ENCODE data around the gene SFXN3. TPM values are rescaled to one million over a fixed set of nuclear protein-coding genes. Genes with fewer than 3 reads are reported as not detected.
A peak's percentile ranks its signal among the peaks of the same experiment; 100 is the strongest.

Gene SFXN3
- polyA plus RNA-seq, 1 experiment: 77.8 TPM

GRCh38 chr10:101029520-101030295 lies 1.3 kb upstream of the SFXN3 start:
- ChIA-PET CTCF (interaction anchor here (0.7 to 5.8 kb wide), 10 partner anchors 9 to 31 kb away, joined by 3 to 46 read pairs (median 5); partner anchors contain the start of gene LZTS2), POLR2A (interaction anchor here (1.2 kb wide), 1 partner anchor 13 kb away, joined by 6 read pairs; no protein-coding TSS in a partner anchor)
- peak; percentile 23; the same call in 1 of the 2 replicates for TF ChIP-seq CTCF (IDR thresholded peaks at IDR 0.05; ENCODE audit: low read depth, low read length)
- no peak for DNase-seq (ENCODE audit: low read depth, low spot score)
- Histone ChIP-seq H3K9me3 (ENCODE audit: control insufficient read depth, insufficient read depth, low read length) (no peaks in the 10 kb centered on the region; the same call in 1 of the 2 replicates), H3K4me3 (ENCODE audit: low read depth, low read length) (no peak overlapping the region), H3K27ac (ENCODE audit: low read depth, low read length) (no peak overlapping the region), H3K27me3 (ENCODE audit: control insufficient read depth, insufficient read depth, low read length) (no peaks in the 10 kb centered on the region)

GRCh38 chr10:101030496-101031127 lies 422 bp upstream of the SFXN3 start:
- H3K4me3 ChIP-seq (ENCODE audit: low read depth, low read length): peak overlapping the region; percentile 96
- CTCF ChIA-PET: interaction anchor here (0.8 to 5.8 kb wide), 8 partner anchors 11 to 112 kb away, joined by 3 to 46 read pairs (median 8); partner anchors contain the start of gene LZTS2
- TF ChIP-seq CTCF (IDR thresholded peaks at IDR 0.05; ENCODE audit: low read depth, low read length): no peak
- H3K27ac ChIP-seq (ENCODE audit: low read depth, low read length): no peak overlapping the region
- H3K9me3 ChIP-seq (ENCODE audit: control insufficient read depth, insufficient read depth, low read length): no peaks in the 10 kb centered on the region; the same call in 1 of the 2 replicates
- POLR2A ChIA-PET: interaction anchor here (0.9 to 1.2 kb wide), 2 partner anchors 12 to 25 kb away, joined by 3 to 6 read pairs; no protein-coding TSS in a partner anchor
- H3K27me3 ChIP-seq (ENCODE audit: control insufficient read depth, insufficient read depth, low read length): no peaks in the 10 kb centered on the region
- no peak for DNase-seq (ENCODE audit: low read depth, low spot score)

- Histone ChIP-seq H3K9me3 (ENCODE audit: control insufficient read depth, insufficient read depth, low read length) (no peaks in the 10 kb centered on the region; the same call in 1 of the 2 replicates), H3K27ac (ENCODE audit: low read depth, low read length) (peak overlapping the region; percentile 99), H3K27me3 (ENCODE audit: control insufficient read depth, insufficient read depth, low read length) (no peaks in the 10 kb centered on the region), H3K4me3 (ENCODE audit: low read depth, low read length) (peak overlapping the region; percentile 96)
- POLR2A ChIA-PET: interaction anchor here (0.6 to 1.6 kb wide), 8 partner anchors 8 to 34 kb away, joined by 3 to 10 read pairs (median 4); partner anchors contain the start of gene KAZALD1
- DNase-seq (ENCODE audit: low read depth, low spot score): no peak
- no peak for TF ChIP-seq CTCF (IDR thresholded peaks at IDR 0.05; ENCODE audit: low read depth, low read length)
- CTCF ChIA-PET: interaction anchor here (0.7 to 5.8 kb wide), 8 partner anchors 9 to 1091 kb away, joined by 3 to 46 read pairs (median 6); no protein-coding TSS in a partner anchor
Measured at GRCh38 chr10:101031796-101032636, 982 bp downstream of the SFXN3 start.

GRCh38 chr10:101032637-101033224 lies 1.7 kb downstream of the SFXN3 start:
- peak overlapping the region; percentile 96 for H3K4me3 ChIP-seq (ENCODE audit: low read depth, low read length)
- no peak for TF ChIP-seq CTCF (IDR thresholded peaks at IDR 0.05; ENCODE audit: low read depth, low read length)
- no peaks in the 10 kb centered on the region for H3K27me3 ChIP-seq (ENCODE audit: control insufficient read depth, insufficient read depth, low read length)
- peak overlapping the region; percentile 99 for H3K27ac ChIP-seq (ENCODE audit: low read depth, low read length)
- DNase-seq (ENCODE audit: low read depth, low spot score): peak; percentile 75
- ChIA-PET POLR2A (interaction anchor here (0.6 to 1.6 kb wide), 7 partner anchors 7 to 29 kb away, joined by 3 to 10 read pairs (median 5); partner anchors contain the start of gene KAZALD1), CTCF (interaction anchor here (0.7 to 5.8 kb wide), 8 partner anchors 9 to 1090 kb away, joined by 3 to 46 read pairs (median 12); no protein-coding TSS in a partner anchor)
- no peaks in the 10 kb centered on the region; the same call in 1 of the 2 replicates for H3K9me3 ChIP-seq (ENCODE audit: control insufficient read depth, insufficient read depth, low read length)
